HUES64 (cell line): ENCODE measurements around the gene CAPN11.
"Not testable (repeated sequence)": the region's sequence is repeated elsewhere in the genome, so short reads cannot be mapped to it uniquely, and the experiment has no call there.

Source experiments
- H3K27ac ChIP-seq: 2 replicates; pipeline ENCODE4 v1.7.0; 2013; ENCODE audit warnings: low read depth, low read length, inconsistent platforms
- H3K27me3 ChIP-seq: 2 replicates; pipeline ENCODE4 v1.6.1; 2013; ENCODE audit warnings: mild to moderate bottlenecking, low read length; ENCODE audit not compliant: insufficient read depth
- H3K36me3 ChIP-seq: 2 replicates; pipeline ENCODE4 v1.6.1; 2013; ENCODE audit warnings: mild to moderate bottlenecking, low read length; ENCODE audit not compliant: insufficient read depth
- H3K4me1 ChIP-seq: 2 replicates; pipeline ENCODE4 v1.6.1; 2013; ENCODE audit warnings: mild to moderate bottlenecking, low read length, moderate library complexity; ENCODE audit not compliant: insufficient read depth
- H3K4me3 ChIP-seq: 2 replicates; pipeline ENCODE4 v1.5.1; 2013; ENCODE audit warnings: mild to moderate bottlenecking, low read length, moderate library complexity
- H3K9ac ChIP-seq: 2 replicates; pipeline ENCODE4 v1.6.1; 2013; ENCODE audit warnings: mild to moderate bottlenecking, low read depth, low read length
- H3K9me3 ChIP-seq: 2 replicates; pipeline ENCODE4 v1.6.1; 2013; ENCODE audit warnings: low read depth, low read length; ENCODE audit not compliant: insufficient read depth
- WGBS: fragments of 150-250, 120-280 bp; methylation state at CpG from one replicate; pipeline ENCODE4 v1.1.7; 2013; ENCODE audit warnings: missing lambda C conversion rate; 5-methylcytosine and 5-hydroxymethylcytosine counted together

The CAPN11 gene

DNA sequence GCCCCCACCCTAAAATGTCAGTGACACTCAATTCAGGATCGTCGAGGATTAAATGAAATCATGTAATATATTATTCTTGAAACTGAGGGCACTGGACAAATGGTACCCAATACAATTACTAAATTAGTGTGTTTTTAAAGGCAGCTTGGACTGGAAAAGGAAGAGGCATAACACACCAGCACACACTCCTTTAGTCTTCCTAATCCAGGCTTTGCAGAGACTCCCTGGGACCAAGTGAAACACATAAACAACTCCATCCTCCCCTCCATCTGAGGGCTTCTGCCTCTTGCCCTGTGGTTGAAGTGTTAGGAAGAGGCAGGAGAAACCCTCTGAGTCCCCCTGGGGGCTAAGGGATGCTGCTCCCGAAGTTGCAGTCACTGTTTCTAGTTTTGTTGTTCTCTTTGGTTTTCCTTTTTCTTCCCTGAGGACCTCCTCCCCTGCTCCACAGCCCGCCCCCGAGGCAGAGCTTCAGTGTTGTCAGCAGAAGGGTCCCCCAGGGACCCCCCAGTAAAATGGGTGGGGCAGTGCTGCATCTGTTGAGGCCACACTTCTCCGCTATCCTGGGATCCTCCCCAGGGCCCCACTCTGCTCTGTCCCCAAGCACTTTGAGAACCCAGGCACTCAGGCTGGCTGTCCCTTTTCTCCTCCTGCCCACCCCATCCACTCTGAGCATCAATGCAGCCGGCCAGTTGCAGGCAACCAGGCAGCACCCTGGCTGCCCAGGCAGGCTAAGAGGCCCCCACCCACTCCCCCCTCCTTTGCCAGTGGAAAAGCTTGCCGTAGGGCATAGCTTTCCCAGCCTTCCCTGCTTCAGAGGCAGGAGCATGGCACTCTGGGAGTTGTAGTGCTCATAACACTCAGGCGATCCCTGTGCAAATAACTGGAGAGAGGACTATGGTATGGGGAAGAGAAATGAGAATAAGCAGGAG lies 25.4 kb upstream of the CAPN11 start:
- Histone ChIP-seq H3K4me3 (peak overlapping the region; percentile 9; the same call in 1 of the 2 replicates), H3K9me3 (no peaks in the 10 kb centered on the region), H3K9ac (no peak overlapping the region), H3K4me1 (peaks cover 25% of the 10 kb centered on the region), H3K27ac (no peak overlapping the region), H3K36me3 (peaks cover 11% of the 10 kb centered on the region), H3K27me3 (0 out of 2 replicates have a peak, but pooled peaks cover 2% of the 10 kb centered on the region)
- 38% methylated on average over 7 of the region's 9 CpGs for WGBS

DNA sequence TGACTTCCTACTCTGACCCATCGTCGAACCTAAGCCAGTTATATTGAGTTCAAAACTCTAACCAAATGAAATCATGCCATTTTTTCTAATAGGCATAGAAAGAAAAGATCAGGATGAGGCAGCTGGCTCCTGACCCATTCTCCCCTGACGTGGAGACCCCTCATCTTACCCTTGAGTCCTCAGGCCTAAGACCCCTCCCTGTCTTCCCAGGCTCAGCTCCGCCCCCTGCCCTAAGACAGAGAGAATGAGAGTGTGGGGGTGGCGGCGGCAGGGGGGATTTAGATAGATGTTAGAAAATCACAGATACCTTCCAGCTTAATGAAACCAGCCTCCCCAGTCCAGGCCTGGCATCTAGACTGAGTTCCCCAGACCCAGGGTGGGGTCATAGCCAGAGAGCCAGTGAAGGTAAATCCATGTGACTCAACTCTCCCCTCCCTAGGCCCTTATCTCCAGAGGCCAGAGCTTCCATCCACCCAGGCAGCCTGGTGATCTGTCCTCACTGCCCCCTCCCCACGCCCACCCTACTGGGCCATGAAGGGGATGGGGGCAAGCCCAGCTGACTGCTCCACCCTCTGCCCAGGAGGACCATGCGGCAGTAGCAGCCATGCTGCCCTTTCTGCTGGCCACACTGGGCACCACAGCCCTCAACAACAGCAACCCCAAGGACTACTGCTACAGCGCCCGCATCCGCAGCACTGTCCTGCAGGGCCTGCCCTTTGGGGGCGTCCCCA lies 24.5 kb upstream of the CAPN11 start:
- H3K9ac ChIP-seq, result no peak overlapping the region
- H3K9me3 ChIP-seq, result no peaks in the 10 kb centered on the region
- peaks cover 11% of the 10 kb centered on the region for H3K36me3 ChIP-seq
- peaks cover 20% of the 10 kb centered on the region for H3K4me1 ChIP-seq
- H3K4me3 ChIP-seq, result no peak overlapping the region
- 81% methylated on average over 9 of the region's 12 CpGs for WGBS
- no peak overlapping the region for H3K27ac ChIP-seq
- no peaks in the 10 kb centered on the region for H3K27me3 ChIP-seq

- H3K27me3 ChIP-seq, result no peaks in the 10 kb centered on the region
- no peaks in the 10 kb centered on the region for H3K9me3 ChIP-seq
- peaks cover 20% of the 10 kb centered on the region for H3K4me1 ChIP-seq
- 93% methylated on average over 10 of the region's 10 CpGs for WGBS
- no peak overlapping the region for H3K27ac ChIP-seq
- no peak overlapping the region for H3K9ac ChIP-seq
- peaks cover 22% of the 10 kb centered on the region for H3K36me3 ChIP-seq
- no peak overlapping the region for H3K4me3 ChIP-seq
These were observed 23.4 kb upstream of the CAPN11 start for GRCh38 chr6:44135173-44135758.

GRCh38 chr6:44135875-44136274 lies 22.7 kb upstream of the CAPN11 start:
- Histone ChIP-seq H3K9me3 (no peaks in the 10 kb centered on the region), H3K27me3 (no peaks in the 10 kb centered on the region), H3K36me3 (peaks cover 28% of the 10 kb centered on the region), H3K4me1 (peaks cover 20% of the 10 kb centered on the region), H3K27ac (no peak overlapping the region), H3K9ac (no peak overlapping the region), H3K4me3 (no peak overlapping the region)
- 86% methylated on average over 6 of the region's 7 CpGs for WGBS

GRCh38 chr6:44138717-44139350 lies 19.8 kb upstream of the CAPN11 start:
- Histone ChIP-seq H3K27me3 (no peaks in the 10 kb centered on the region), H3K4me1 (peaks cover 7% of the 10 kb centered on the region), H3K9ac (no peak overlapping the region), H3K27ac (no peak overlapping the region), H3K9me3 (no peaks in the 10 kb centered on the region), H3K36me3 (peaks cover 44% of the 10 kb centered on the region), H3K4me3 (no peak overlapping the region)
- 46% methylated on average over 4 of the region's 6 CpGs for WGBS

DNA sequence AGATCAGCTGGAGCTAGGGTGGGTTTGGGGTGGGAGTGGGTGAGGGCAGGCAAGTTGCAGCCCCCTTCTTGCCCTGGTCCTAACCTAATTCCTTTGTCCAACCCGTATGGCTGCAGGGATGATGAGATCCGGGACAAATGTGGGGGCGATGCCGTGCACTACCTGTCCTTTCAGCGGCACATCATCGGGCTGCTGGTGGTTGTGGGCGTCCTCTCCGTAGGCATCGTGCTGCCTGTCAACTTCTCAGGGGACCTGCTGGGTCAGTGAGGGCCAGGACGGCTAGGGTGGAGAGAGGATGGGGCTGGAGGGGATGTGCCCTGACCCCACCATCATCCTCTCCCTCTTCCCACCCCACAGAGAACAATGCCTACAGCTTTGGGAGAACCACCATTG lies 19.3 kb upstream of the CAPN11 start:
- Histone ChIP-seq H3K9me3 (no peaks in the 10 kb centered on the region), H3K27me3 (no peaks in the 10 kb centered on the region), H3K4me1 (peaks cover 2% of the 10 kb centered on the region; the same call in 1 of the 2 replicates), H3K4me3 (no peak overlapping the region), H3K36me3 (peaks cover 46% of the 10 kb centered on the region), H3K9ac (no peak overlapping the region), H3K27ac (no peak overlapping the region)
- WGBS, result 96% methylated on average over 9 of the region's 10 CpGs

- H3K27ac ChIP-seq, result no peak overlapping the region
- no peak overlapping the region for H3K9ac ChIP-seq
- peaks cover 59% of the 10 kb centered on the region for H3K36me3 ChIP-seq
- no peak overlapping the region for H3K4me3 ChIP-seq
- no peaks in the 10 kb centered on the region for H3K9me3 ChIP-seq
- no peaks in the 10 kb centered on the region for H3K27me3 ChIP-seq
- H3K4me1 ChIP-seq, result no peaks in the 10 kb centered on the region
- WGBS, result 91% methylated on average over 1 of the region's 1 CpG
These were observed 15.8 kb upstream of the CAPN11 start for GRCh38 chr6:44142835-44143234.

DNA sequence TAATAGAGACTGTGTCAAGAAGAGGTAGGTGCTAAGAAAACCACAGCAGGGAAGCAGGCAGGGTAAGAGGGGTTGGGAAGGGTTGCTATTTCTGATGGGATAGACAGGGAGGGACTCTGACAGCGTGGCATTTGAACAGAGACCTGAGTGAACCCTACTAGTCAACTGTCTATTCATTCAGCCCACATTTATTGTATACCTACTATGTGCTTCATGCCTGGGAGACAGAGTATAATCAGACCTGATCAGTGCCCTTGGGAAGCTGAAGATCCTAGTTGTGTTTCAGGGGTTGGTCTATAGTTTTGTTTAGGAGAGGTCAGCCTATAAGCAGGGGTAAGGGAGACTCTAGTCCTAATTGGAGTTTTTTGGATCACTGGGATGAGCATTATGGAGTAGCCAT lies 14.9 kb upstream of the CAPN11 start:
- H3K9ac ChIP-seq, result no peak overlapping the region
- peaks cover 67% of the 10 kb centered on the region for H3K36me3 ChIP-seq
- H3K27me3 ChIP-seq, result no peaks in the 10 kb centered on the region
- H3K4me1 ChIP-seq, result no peaks in the 10 kb centered on the region
- no peak overlapping the region for H3K27ac ChIP-seq
- WGBS, result 90% methylated on average over 1 of the region's 1 CpG
- H3K9me3 ChIP-seq, result no peaks in the 10 kb centered on the region
- no peak overlapping the region for H3K4me3 ChIP-seq

- not testable (repeated sequence) for H3K4me1 ChIP-seq, H3K9ac ChIP-seq, H3K9me3 ChIP-seq, H3K27ac ChIP-seq, H3K27me3 ChIP-seq, H3K4me3 ChIP-seq
- H3K36me3 ChIP-seq, result peaks cover 71% of the 10 kb centered on the region
- WGBS, result 83% methylated on average over 3 of the region's 3 CpGs
These were observed 14.1 kb upstream of the CAPN11 start for GRCh38 chr6:44144536-44144935.

DNA sequence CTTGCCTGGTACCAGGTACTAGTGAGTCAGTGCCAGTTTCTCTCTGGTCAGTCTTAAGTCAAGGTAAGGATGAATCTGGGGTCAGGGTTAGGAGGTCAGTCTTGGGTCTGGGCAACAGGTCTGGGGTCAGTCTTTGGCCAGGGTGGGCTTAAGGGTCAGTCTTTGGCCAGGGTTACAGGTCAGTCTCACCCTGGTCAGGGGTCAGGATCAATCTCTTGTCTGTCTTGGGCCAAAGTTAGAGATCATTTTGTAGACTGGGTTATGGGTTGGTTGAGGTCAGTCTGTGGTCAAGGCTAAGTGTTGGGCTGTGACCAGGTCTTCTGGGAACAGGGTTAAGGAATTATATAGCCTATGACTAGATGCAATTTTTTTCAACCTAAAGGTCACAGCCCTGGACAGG lies 12.8 kb upstream of the CAPN11 start:
- Histone ChIP-seq H3K27me3 (no peaks in the 10 kb centered on the region), H3K27ac (no peak overlapping the region), H3K36me3 (peaks cover 68% of the 10 kb centered on the region), H3K4me1 (no peaks in the 10 kb centered on the region), H3K9me3 (no peaks in the 10 kb centered on the region), H3K9ac (no peak overlapping the region), H3K4me3 (no peak overlapping the region)

GRCh38 chr6:44146685-44147084 lies 11.9 kb upstream of the CAPN11 start:
- Histone ChIP-seq H3K9ac (no peak overlapping the region), H3K27ac (no peak overlapping the region), H3K9me3 (no peaks in the 10 kb centered on the region), H3K4me3 (no peak overlapping the region), H3K27me3 (no peaks in the 10 kb centered on the region), H3K4me1 (no peaks in the 10 kb centered on the region), H3K36me3 (peaks cover 59% of the 10 kb centered on the region)
- 93% methylated on average over 10 of the region's 10 CpGs for WGBS
